Mammary epithelial cell (primary cell): Measurements from ENCODE around the gene FAM110D.

Experiments
- EZH2 ChIP-seq: IDR thresholded peaks from 2 replicates; pipeline ENCODE4 v1.6.1; 2012; ENCODE audit warnings: low read length, inconsistent platforms, borderline replicate concordance
- TF ChIP-seq, protein P1 (sequence below), 2 donors: IDR thresholded peaks in 1 of 2; conservative IDR thresholded peaks in 1 of 2; 2 replicates each; pipeline ENCODE4 v1.5.1; 2011 to 2012; ENCODE audit warnings: inconsistent platforms in 2 of 2, low read length in 2 of 2, mild to moderate bottlenecking in 2 of 2, control low read depth in 1 of 2, low read depth in 1 of 2; ENCODE audit not compliant: insufficient read depth in 1 of 2; ENCODE audit errors: extremely low read depth in 1 of 2

DNA sequence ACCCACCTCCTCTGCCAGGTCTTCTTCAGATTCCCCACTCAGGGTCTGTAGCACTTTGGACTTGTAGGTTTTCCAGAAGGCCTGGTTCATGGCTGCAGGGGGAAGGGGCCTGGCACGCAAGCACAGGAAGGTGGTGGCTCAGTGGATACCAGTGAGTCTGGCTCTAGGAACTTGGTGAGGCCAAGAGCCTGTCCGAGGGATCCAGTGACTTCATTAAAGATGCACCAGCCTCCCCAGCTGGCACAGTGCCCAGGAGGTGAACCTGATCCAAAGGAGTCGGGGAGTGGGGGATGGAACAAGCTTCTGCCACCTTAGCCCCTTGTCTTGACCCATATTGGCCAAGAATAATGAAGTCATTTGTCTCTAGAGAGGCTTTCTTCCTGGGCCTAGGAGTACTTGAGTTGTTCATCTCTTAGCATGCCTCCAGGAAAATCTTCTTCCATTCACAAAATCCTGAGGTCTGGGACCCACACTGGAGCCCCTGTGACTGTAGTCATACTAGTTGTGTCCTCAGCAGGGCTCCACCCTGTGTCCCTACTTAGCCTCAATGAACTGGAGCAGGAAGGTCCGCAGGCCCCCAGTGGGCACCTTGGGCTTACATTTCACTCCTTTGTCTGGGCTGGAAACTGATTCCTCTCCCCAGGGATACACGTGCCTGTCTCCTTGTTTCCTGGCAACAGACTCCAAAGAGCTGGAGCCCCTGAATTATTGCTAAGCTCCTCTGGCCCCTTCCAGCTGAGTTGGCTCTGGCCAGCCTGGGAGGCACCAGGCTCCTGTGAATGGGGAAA, 9.7 kb downstream of the FAM110D start, which contains the start of gene C1orf232:
- TF ChIP-seq EZH2 = no peak
- TF ChIP-seq, protein P1, sequence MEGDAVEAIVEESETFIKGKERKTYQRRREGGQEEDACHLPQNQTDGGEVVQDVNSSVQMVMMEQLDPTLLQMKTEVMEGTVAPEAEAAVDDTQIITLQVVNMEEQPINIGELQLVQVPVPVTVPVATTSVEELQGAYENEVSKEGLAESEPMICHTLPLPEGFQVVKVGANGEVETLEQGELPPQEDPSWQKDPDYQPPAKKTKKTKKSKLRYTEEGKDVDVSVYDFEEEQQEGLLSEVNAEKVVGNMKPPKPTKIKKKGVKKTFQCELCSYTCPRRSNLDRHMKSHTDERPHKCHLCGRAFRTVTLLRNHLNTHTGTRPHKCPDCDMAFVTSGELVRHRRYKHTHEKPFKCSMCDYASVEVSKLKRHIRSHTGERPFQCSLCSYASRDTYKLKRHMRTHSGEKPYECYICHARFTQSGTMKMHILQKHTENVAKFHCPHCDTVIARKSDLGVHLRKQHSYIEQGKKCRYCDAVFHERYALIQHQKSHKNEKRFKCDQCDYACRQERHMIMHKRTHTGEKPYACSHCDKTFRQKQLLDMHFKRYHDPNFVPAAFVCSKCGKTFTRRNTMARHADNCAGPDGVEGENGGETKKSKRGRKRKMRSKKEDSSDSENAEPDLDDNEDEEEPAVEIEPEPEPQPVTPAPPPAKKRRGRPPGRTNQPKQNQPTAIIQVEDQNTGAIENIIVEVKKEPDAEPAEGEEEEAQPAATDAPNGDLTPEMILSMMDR (conservative IDR thresholded peaks at IDR 0.05 in 1 of 2, IDR thresholded peaks at IDR 0.05 in 1 of 2; ENCODE audit: extremely low read depth in 1 of 2, insufficient read depth in 1 of 2, low read depth in 1 of 2, low read length in 2 of 2) = no peak
